Measurements from ENCODE around the gene RNU6-8.

RNU6-8 gene

DNA sequence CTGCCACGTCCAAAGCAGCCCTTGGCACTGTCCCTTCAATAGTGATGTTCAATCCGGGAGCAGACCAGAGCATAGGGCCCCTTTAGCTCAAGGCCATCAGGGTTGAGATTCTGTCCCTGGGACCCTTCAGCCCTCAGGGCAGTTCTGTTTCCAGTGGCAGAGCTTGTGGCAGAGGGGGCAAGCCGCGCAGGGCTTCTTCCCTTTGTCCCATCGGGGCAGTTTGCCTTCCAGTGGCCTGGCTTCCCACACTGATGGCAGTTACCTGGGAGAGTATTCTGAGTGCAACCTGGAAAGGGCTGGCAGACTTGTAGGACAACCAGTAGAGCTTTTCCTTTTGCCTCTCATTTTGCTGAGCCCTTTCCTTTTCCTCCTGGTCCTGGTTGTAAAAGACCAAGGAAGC, 43.7 kb upstream of the RNU6-8 start:
- TF ChIP-seq CTCF (IDR thresholded peaks at IDR 0.05; ENCODE audit: borderline replicate concordance, control extremely low read depth, extremely low read depth, insufficient read depth, missing control alignments): no peak
- DNase-seq (ENCODE audit: low spot score): no peak
- in situ Hi-C loops (cut with MboI; ENCODE audit: low sequenced_read_pairs, unreplicated experiment): no loop called here

DNA sequence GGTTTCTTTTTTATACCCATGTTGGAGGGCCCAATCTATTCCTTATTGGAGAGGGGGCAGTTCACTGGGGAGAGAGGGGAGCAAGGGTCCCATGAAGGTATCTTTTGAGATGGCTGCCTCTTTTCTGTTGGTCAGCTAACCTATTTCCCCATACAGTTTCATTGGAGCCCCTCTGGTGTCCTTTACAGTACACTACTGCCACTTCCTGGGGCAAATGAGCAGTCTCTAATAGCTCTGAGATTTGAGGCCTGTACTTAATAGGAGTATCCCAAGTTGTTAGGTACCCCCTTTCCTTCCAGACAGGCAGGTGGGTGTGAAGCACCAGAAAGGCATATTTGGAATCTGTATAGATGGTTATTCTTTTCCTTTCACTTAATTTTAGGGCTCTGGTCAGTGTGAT, 41.3 kb upstream of the RNU6-8 start:
- no peak for TF ChIP-seq CTCF (IDR thresholded peaks at IDR 0.05; ENCODE audit: borderline replicate concordance, control extremely low read depth, extremely low read depth, insufficient read depth, missing control alignments)
- in situ Hi-C loops (cut with MboI; ENCODE audit: low sequenced_read_pairs, unreplicated experiment): no loop called here
- no peak for DNase-seq (ENCODE audit: low spot score)

DNA sequence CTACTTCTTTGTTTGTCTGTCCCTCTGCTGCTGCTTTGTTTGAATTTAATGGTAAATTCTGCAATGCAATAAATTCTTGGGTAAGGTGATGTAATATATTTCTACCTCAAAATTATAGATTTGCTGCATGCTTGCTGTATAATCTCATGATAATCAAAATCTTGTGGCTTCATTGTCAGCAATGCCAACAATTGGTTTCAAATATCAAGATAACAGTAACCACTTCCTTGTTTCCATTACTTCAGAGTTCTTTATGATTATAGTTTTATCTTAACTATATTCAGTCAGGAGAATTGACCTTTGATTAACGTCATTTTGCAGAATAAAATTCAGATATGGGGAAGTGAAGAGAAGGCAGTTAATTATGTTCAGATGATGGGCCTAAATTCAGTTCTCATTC, 30.2 kb upstream of the RNU6-8 start:
- DNase-seq (ENCODE audit: low spot score): no peak
- in situ Hi-C loops (cut with MboI; ENCODE audit: low sequenced_read_pairs, unreplicated experiment): no loop called here
- TF ChIP-seq CTCF (IDR thresholded peaks at IDR 0.05; ENCODE audit: borderline replicate concordance, control extremely low read depth, extremely low read depth, insufficient read depth, missing control alignments): no peak

DNA sequence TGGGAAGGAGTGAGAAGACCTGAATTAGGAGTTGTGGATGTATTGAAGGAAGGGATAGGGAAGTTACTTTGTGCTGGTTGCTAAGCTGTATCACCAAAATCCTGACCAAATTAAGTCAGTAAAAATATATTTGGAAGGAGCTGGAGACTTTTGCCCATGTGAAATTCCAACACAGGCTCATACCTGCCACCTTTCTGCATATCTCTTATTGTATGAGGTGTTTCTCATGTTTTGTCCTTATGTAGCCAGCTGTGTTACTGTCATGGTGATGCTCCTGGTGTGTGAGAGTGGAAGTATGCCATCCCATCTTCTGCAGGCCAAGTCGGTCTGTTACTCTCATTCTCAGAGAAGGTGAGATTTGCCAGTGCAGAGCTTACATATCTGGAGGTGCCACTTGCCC, 29.4 kb upstream of the RNU6-8 start:
- DNase-seq (ENCODE audit: low spot score): no peak
- TF ChIP-seq CTCF (IDR thresholded peaks at IDR 0.05; ENCODE audit: borderline replicate concordance, control extremely low read depth, extremely low read depth, insufficient read depth, missing control alignments): no peak
- in situ Hi-C loops (cut with MboI; ENCODE audit: low sequenced_read_pairs, unreplicated experiment): no loop called here

DNA sequence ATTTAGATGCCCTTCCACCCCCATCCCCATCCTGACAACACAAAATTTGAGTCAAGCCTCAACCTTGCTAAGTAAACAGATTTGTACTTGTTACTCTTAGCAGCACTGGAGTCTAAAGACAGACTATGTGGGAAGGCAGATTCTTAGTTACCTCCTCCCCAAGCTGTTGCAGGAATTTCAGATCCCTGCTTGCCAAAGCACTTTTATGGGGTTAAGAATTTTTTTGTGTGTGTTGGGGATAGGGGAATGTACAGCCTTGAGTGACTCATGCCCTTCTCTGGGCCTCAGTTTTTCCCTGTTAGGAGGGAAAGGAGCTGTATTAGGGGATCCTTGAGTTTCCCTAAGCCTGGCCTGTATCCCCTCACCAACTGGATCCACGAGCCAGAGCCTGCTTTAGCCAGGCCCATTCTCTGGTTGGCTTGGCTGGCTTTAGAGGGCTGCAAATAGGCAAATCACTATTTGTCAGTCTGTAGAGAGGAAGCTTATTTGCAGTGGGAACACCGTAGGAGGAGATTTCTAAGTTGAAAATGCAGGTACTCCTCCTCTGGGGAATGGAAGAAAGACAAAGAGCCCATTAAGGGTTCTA, 27.7 kb upstream of the RNU6-8 start:
- DNase-seq (ENCODE audit: low spot score): no peak
- in situ Hi-C loops (cut with MboI; ENCODE audit: low sequenced_read_pairs, unreplicated experiment): no loop called here
- no peak for TF ChIP-seq CTCF (IDR thresholded peaks at IDR 0.05; ENCODE audit: borderline replicate concordance, control extremely low read depth, extremely low read depth, insufficient read depth, missing control alignments)

DNA sequence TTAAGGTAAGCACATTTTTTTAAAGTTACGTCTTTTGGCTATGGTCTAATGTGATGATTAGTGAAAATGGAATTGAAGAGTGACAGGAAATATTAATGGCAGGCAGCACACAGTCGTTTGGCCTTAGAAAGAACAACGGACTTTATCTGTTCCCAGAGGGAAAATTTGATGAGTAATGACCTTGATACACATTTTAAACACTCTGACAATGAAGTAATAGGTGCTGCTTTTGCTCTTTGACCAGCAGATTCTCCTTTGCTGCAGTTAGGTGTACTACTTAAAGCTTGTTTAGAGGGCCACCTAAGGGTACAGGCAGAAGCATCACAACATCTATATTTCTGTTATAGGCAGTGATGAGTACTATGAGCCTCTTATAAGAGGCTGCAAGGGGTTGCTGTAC, 27.1 kb upstream of the RNU6-8 start:
- in situ Hi-C loops (cut with MboI; ENCODE audit: low sequenced_read_pairs, unreplicated experiment): no loop called here
- TF ChIP-seq CTCF (IDR thresholded peaks at IDR 0.05; ENCODE audit: borderline replicate concordance, control extremely low read depth, extremely low read depth, insufficient read depth, missing control alignments): peak; percentile 11
- DNase-seq (ENCODE audit: low spot score): no peak

GRCh38 chr14:32226056-32226455, 23.0 kb upstream of the RNU6-8 start:
- DNase-seq (ENCODE audit: low spot score): no peak
- TF ChIP-seq CTCF (IDR thresholded peaks at IDR 0.05; ENCODE audit: borderline replicate concordance, control extremely low read depth, extremely low read depth, insufficient read depth, missing control alignments): no peak
- in situ Hi-C loops (cut with MboI; ENCODE audit: low sequenced_read_pairs, unreplicated experiment): no loop called here
